OCI-LY7 (cell line): Measurements from ENCODE around the gene DMAC2. TPM values are rescaled to one million over a fixed set of nuclear protein-coding genes. Genes with fewer than 3 reads are reported as not detected.

Source experiments
- BruUV-seq: library from RNA; stranded (reverse); fragments of 400-500 nt; replicated peaks from 2 replicates; lab custom pipeline; 2021; lab: Mats Ljungman, UMichigan
- CTCF ChIA-PET: fragments of 300-600 bp; sonication (Branson Sonifier 250); formaldehyde crosslinking; loops from one replicate; lab custom pipeline; 2022; ENCODE audit warnings: antibody characterized with exemption; ENCODE audit not compliant: unreplicated experiment; lab: Charles Lee
- POLR2A ChIA-PET: fragments of 300-600 bp; sonication (Branson Sonifier 250); formaldehyde crosslinking; loops from one replicate; lab custom pipeline; 2022; ENCODE audit warnings: antibody characterized with exemption; lab: Charles Lee
- DNase-seq: peaks from one replicate; pipeline ENCODE4 v3.0.0-alpha.2; 2015; ENCODE audit warnings: low spot score
- H2AFZ ChIP-seq: fragments of 200-600 bp; sonication (generic), shearing (Covaris generic); 2 replicates; pipeline ENCODE4 v1.6.1; 2014; ENCODE audit warnings: mild to moderate bottlenecking, antibody characterized with exemption, low read length, moderate library complexity
- H3K27ac ChIP-seq: fragments of 200-600 bp; sonication (generic); 2 replicates; pipeline ENCODE4 v1.5.1; 2014; ENCODE audit warnings: mixed run types, low read depth, mild to moderate bottlenecking, moderate library complexity, low read length, inconsistent platforms; ENCODE audit not compliant: poor library complexity, severe bottlenecking
- H3K36me3 ChIP-seq: fragments of 200-600 bp; sonication (generic); 2 replicates; pipeline ENCODE4 v1.6.1; 2014; ENCODE audit warnings: mild to moderate bottlenecking, antibody characterized with exemption, low read length, moderate library complexity, mixed read lengths; ENCODE audit not compliant: insufficient read depth
- H3K4me1 ChIP-seq: fragments of 200-600 bp; sonication (generic); 2 replicates; pipeline ENCODE4 v1.5.1; 2014; ENCODE audit warnings: mild to moderate bottlenecking, low read length; ENCODE audit not compliant: insufficient read depth, poor library complexity, severe bottlenecking
- H3K4me2 ChIP-seq: fragments of 200-600 bp; sonication (generic); 2 replicates; pipeline ENCODE4 v1.6.1; 2014; ENCODE audit warnings: mild to moderate bottlenecking, low read length
- H3K4me3 ChIP-seq: fragments of 200-600 bp; sonication (generic); 2 replicates; pipeline ENCODE4 v1.5.1; 2014; ENCODE audit warnings: mild to moderate bottlenecking, low read depth, low read length; ENCODE audit not compliant: poor library complexity, severe bottlenecking
- H3K79me2 ChIP-seq: fragments of 200-600 bp; sonication (generic); 2 replicates; pipeline ENCODE4 v1.6.1; 2016; ENCODE audit warnings: low read depth, mild to moderate bottlenecking, low read length, moderate library complexity, mixed read lengths; ENCODE audit not compliant: insufficient read depth
- H3K9me2 ChIP-seq: fragments of 200-600 bp; sonication (generic); 2 replicates; pipeline ENCODE4 v1.6.1; 2016; ENCODE audit warnings: mild to moderate bottlenecking, low read length, mixed read lengths; ENCODE audit not compliant: insufficient read depth
- H3K9me3 ChIP-seq: fragments of 200-600 bp; sonication (generic); 2 replicates; pipeline ENCODE4 v1.6.1; 2014; ENCODE audit warnings: mild to moderate bottlenecking, mixed run types, low read length, mixed read lengths
- H4K20me1 ChIP-seq: fragments of 200-600 bp; sonication (generic); 2 replicates; pipeline ENCODE4 v1.6.1; 2014; ENCODE audit warnings: mild to moderate bottlenecking, antibody characterized with exemption, low read length, moderate library complexity, mixed read lengths; ENCODE audit not compliant: insufficient read depth
- CTCF ChIP-seq: fragments of 200-600 bp; sonication (generic); conservative IDR thresholded peaks from 2 replicates; pipeline ENCODE4 v1.5.1; 2014; ENCODE audit warnings: mild to moderate bottlenecking, antibody characterized with exemption, low read length, moderate library complexity, mixed read lengths
- EZH2phosphoT487 ChIP-seq: fragments of 200-600 bp; sonication (generic); IDR thresholded peaks from 2 replicates; pipeline ENCODE4 v1.6.1; 2018; ENCODE audit warnings: low read depth, borderline replicate concordance, mild to moderate bottlenecking, mixed run types, antibody characterized with exemption, low read length, moderate library complexity, mixed read lengths
- intact Hi-C: fragments of 100-400 bp; cut with micrococcal nuclease; formaldehyde crosslinking; loops from one replicate; pipeline ENCODE4 v1.10.0; 2022; ENCODE audit not compliant: unreplicated experiment
- total RNA-seq, 2 experiments: library from RNA; depleted of rRNA in 1 of 2; stranded (reverse); fragments of >200 nt in 1 of 2; shearing (Covaris generic) in 1 of 2; gene quantifications; 2 replicates each; pipeline ENCODE4 v1.2.3, GENCODE V29; 2014 to 2022

Gene DMAC2
- total RNA-seq, 2 experiments from 2014 or later: 30.6 to 41.6 TPM

DNA sequence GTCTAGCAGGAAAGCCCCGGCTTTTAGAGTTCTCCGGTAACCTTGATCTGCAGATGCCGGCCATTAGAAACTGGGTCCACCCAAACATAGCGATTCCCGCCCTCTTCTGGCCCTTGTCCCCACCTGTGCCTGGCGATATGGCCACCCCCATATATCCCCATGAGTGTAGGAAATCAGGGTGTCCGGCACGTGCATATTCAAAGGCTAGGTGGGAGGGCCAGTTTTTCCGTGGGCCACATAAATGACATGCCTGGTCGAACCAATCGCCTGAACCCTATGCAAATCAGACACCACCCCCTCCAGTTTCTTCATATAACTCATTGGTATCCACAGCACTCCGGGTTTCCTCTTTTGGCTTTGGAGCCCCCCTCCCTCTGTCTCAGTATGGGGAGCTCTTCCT lies 40.6 kb upstream of the DMAC2 start:
- BruUV-seq: no TSS peak
- H2AFZ ChIP-seq: no peak overlapping the region
- H3K4me1 ChIP-seq: peaks cover 11% of the 10 kb centered on the region
- H3K27ac ChIP-seq: no peak overlapping the region
- no peak for DNase-seq
- POLR2A ChIA-PET: no interaction called here
- intact Hi-C loops: no loop called here
- H3K36me3 ChIP-seq: no peaks in the 10 kb centered on the region
- H3K4me2 ChIP-seq: no peak overlapping the region
- no peak overlapping the region for H3K4me3 ChIP-seq
- no peaks in the 10 kb centered on the region for H3K9me2 ChIP-seq
- H4K20me1 ChIP-seq: no peaks in the 10 kb centered on the region
- CTCF ChIA-PET: no interaction called here
- no peaks in the 10 kb centered on the region for H3K9me3 ChIP-seq
- no peaks in the 10 kb centered on the region for H3K79me2 ChIP-seq
- TF ChIP-seq EZH2phosphoT487: no peak
- TF ChIP-seq CTCF: no peak

DNA sequence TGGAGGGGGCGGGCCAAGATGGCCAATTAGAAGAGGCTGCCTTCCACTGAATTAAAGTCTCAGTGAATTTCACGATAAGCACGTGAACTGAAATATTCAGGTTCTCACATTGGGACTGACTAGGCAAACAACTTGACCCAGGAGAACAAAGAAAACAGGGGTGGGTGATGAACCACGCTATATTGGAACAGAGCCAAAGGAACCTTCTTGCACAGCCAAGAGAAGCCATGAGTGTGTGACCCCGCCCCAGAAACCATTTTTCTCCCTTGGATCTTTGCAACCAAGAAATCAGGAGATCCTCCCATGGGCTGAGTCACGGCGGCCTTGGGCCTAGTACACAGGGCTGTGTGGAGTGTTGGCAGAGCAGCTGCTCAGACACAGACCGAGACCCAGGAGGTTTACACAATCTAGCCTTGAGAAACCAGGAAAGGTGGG lies 40.1 kb upstream of the DMAC2 start:
- no peak for DNase-seq
- H2AFZ ChIP-seq: no peak overlapping the region
- no peak overlapping the region for H3K4me2 ChIP-seq
- intact Hi-C loops: no loop called here
- peaks cover 11% of the 10 kb centered on the region for H3K4me1 ChIP-seq
- H3K4me3 ChIP-seq: no peak overlapping the region
- no peak for TF ChIP-seq CTCF
- TF ChIP-seq EZH2phosphoT487: no peak
- no peaks in the 10 kb centered on the region for H3K79me2 ChIP-seq
- H3K9me3 ChIP-seq: no peaks in the 10 kb centered on the region
- no peak overlapping the region for H3K27ac ChIP-seq
- H4K20me1 ChIP-seq: no peaks in the 10 kb centered on the region
- CTCF ChIA-PET: interaction anchor here (0.6 kb wide), 1 partner anchor 352 kb away, joined by 3 read pairs; no protein-coding TSS in a partner anchor
- no TSS peak for BruUV-seq
- POLR2A ChIA-PET: no interaction called here
- no peaks in the 10 kb centered on the region for H3K36me3 ChIP-seq
- no peaks in the 10 kb centered on the region for H3K9me2 ChIP-seq

- BruUV-seq: no TSS peak
- Histone ChIP-seq H3K36me3 (no peaks in the 10 kb centered on the region), H3K4me1 (peaks cover 11% of the 10 kb centered on the region), H3K9me2 (no peaks in the 10 kb centered on the region), H3K9me3 (no peaks in the 10 kb centered on the region), H2AFZ (no peak overlapping the region), H3K4me3 (no peak overlapping the region), H3K27ac (no peak overlapping the region), H3K79me2 (no peaks in the 10 kb centered on the region), H4K20me1 (no peaks in the 10 kb centered on the region), H3K4me2 (no peak overlapping the region)
- DNase-seq: no peak
- TF ChIP-seq EZH2phosphoT487 (no peak), CTCF (no peak)
- CTCF ChIA-PET: interaction anchor here (0.6 kb wide), 1 partner anchor 353 kb away, joined by 3 read pairs; no protein-coding TSS in a partner anchor
- POLR2A ChIA-PET: no interaction called here
- intact Hi-C loops: no loop called here
Observed at GRCh38 chr19:41478875-41479756, 39.4 kb upstream of the DMAC2 start.
